ELR (cell line): ENCODE results near the gene CELA1.
"Not testable (repeated sequence)": the region's sequence is repeated elsewhere in the genome, so short reads cannot be mapped to it uniquely, and the experiment has no call there.

ENCODE experiments used
- DNase-seq: peaks from one replicate; pipeline ENCODE4 v3.0.0-alpha.2; 2015; ENCODE audit warnings: low read depth

The CELA1 gene

DNA sequence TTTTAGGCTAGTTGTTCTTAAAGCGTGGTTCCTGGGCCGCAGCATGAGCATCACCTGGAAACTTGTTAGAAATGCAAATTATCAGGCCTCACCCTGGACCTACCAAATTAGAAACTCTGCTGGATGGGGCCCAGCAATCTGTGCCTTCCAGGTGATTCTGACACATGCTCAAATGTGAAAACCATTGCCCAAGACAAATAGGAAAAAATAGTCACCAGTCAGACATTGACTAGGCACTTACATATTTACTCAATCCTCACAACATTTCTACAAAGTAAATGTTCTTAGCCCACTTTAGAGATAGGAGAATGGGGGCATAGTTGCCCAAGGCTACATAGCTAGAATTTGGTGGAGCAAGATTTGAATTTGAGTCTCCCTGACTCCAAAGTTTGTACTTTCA is 3.3 kb downstream of the CELA1 start:
- DNase-seq = no peak

DNA sequence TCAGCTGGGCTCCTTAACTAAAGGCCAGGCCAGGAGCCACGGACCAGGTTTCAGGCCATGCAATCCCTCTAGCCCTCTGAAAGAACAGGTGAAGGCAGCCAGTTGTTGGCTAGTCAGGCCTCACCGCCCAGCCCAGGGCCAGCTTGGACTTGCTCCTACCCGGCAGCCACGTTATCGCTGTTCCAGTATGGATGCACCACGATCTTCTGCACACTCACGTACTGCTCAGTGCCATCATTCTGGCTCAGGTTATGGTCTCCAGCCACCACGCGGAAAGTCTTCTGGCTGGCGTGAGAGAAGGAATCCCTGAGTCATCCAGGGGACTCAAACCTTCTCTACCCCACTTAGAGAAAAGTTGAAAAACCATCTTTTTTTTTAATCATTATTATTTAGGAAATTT is 4.1 kb downstream of the CELA1 start:
- no peak for DNase-seq

- peak; percentile 81 for DNase-seq
Observed at GRCh38 chr12:51341251-51342007, 5.0 kb downstream of the CELA1 start.

- no peak for DNase-seq
Observed at GRCh38 chr12:51339750-51340149, 6.7 kb downstream of the CELA1 start.

DNA sequence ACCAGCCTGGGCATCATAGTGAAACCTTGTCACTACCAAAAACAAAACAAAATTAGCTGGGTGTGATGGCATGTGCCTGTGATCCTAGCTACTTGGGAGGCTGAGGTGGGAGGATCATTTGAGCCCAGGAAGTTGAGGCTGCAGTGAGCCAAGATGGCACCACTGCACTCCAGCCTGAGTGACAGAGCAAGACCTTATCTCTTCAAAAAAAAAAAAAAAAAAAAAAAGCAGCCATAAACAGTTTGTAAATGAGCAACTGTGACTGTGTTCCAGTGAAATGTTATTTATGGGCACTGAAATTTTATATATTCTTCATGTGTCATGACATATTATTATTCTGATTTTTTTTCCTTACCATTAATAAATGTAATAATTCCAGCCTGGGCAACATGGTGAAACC is 9.1 kb downstream of the CELA1 start:
- DNase-seq = not testable (repeated sequence)

- DNase-seq = no peak
Observed at GRCh38 chr12:51335931-51336330, 10.5 kb downstream of the CELA1 start.

GRCh38 chr12:51334764-51335163 is 11.7 kb downstream of the CELA1 start:
- peak; percentile 37 for DNase-seq

DNA sequence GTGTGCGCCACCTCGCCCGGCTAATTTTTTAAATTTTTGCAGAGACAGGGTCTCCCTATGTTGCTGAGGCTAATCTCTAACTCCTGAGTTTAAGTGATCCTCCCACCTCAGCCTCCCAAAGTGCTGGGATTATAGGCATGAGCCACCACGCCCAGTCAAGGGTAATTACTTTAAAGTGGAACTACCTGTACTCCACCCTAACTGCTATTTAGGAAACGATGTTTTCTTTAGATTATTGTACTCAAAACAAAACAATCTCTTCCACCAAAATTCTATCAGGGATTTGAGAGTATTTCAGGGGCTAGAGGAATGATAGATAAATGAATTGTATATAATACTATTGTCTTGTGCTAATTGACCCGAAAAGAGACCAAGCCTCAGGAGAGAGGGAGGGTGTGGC is 12.9 kb downstream of the CELA1 start:
- no peak for DNase-seq

GRCh38 chr12:51330186-51330585 is 16.3 kb downstream of the CELA1 start:
- no peak for DNase-seq

DNA sequence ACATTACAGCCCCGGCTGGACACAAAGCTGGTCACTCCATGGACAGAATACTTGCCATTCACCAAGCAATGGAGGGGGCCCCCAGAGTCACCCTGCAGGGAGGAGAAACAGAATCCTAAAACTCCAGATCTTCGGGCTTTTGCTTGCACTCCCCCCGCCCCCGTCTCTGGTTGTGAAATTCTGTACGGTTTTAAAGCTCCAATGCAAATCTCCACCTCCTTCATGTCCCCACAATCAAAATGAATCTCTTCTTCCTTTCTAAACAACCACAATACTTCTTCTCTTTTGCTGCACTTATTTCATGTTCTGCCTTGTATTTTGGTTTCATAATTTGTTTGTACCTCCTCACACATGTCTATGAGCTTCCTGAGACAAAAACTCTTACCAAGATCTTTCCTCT is 16.7 kb downstream of the CELA1 start:
- no peak for DNase-seq

- no peak for DNase-seq
Observed at GRCh38 chr12:51328587-51328986, 17.9 kb downstream of the CELA1 start.

DNA sequence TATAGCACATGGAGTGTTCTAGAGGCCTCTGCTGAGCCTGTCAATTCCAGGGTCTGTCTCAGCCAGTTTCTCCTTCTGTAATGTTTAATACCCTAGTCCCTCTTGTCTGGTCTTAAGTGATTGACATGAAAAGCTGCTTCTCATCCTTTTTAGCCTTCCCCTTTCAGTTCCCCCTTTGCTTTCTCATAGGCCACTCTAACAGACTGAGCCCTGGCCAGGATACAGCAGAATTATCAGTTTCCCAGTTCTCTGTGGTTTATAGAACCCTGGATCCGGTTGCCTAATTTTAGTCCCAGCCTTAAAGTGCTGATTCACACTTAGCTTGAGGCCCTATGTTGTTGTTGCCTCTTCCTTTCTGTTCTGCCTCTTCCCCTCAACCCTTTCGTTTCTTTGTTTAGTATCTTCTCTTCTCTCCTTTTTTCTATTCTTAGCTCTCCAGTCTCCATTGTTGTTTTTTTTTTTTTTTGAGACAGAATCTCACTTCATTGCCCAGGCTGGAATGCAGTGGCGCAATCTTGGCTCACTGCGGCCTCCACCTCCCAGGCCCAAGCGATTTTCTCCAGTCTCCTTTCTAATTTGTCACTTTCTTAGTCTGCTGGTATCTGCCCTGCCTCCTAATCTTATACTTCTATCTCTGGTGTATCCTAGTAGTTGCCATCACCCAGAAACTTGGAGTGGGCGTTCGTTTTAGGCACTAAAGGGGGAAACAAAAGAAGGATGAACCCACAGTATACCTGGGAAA is 19.6 kb downstream of the CELA1 start:
- peak; percentile 56 for DNase-seq

GRCh38 chr12:51324953-51325352 is 21.5 kb downstream of the CELA1 start:
- no peak for DNase-seq

DNA sequence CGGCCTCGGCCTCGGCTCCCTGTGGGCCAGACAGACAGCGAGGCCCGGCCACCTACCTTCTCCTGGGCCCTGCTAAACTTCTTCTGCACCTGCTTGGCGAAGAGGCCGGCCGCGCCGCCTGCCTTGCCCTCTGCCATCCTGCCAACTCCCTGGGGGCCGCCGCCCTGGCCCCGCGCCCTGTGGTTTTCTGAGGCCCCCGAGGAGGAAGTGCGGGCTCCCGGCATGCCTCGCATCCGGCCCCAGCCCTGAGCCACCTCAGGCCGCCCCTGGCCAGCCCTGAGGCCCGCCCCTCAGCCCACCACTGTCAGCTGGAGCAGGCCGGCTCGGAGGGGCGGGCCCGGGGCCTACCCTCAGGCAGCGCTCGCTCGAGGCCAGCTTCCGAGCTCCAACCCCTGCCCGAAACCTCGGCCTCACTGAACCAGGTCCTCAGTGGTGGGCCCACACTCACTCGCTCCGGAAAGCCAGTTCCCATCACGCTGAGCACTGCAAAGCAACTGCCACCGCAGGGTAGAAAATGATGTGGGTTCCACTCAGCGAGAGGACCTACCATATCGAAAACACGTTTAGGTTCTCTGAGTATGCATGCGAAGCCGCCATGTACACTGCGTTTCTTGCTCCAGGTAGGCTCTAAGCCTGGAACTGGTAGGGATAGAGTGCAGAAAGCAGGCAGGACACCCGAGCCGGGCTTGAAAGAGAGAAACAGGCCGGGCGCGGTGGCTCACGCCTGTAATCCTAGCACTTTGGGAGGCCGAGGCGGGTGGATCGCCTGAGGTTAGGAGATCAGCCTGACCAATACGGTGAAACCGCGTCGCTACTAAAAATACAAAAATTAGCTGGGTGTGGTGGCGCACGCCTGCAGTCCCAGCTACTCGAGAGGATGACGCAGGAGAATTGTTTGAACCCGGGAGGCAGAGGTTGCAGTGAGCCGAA is 22.2 kb downstream of the CELA1 start, which contains the start of gene BIN2:
Gene BIN2, minus strand, starts transcription at position 209 of the 930 bp plus-strand sequence. Its CDS starts 72 bp downstream, at position 137.
- no peak for DNase-seq

DNA sequence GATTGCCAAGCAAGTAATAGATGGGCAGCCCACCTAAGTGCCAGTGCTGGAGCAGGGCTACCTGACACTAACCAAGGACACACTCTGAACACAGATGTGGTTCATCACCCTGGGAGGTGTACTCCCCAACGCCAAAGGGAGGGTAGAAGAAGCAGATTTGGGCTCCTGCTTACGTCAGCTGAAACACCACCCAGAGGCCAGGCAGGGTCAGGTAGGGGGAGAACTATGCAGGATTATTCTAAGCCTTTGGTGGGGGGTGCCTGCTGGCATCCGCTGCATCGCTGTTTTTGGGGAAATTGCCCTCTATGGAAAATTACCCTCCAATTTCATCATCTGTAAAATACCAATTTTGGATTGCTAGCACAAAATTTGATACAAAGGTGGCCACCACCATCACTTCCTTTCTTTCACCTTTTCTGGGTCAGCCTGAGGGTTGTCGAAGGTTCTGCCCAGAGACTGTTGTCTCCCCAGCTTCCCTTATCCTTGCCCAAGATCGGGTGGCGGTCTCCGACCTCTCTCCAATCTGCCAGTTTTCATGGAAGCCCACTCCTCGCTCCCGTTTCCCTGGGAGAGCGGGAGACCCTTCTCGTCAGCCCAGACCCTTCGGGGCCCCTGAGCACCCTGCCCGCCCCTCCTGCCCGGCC is 23.0 kb downstream of the CELA1 start:
- no peak for DNase-seq

GRCh38 chr12:51322452-51322851 is 24.0 kb downstream of the CELA1 start:
- no peak for DNase-seq

DNA sequence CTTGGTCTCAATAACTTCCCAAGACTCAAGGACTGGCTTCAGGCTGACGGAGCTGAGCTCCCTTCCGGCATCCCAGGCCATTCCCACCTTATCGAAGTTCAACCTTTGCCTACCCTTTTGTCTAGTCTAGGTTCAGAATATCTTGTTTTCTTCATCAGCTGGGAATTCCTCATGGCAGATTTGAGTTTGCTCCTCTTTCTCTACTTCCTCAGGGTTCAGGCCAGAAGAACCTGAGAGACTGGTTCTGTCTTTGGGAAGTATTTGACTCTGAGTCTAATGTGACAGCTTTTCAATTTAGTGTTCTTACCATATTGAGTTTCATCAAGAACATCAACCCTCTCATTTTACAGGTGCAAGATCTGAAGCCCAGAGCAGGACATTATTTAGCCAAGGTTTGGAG is 24.6 kb downstream of the CELA1 start:
- no peak for DNase-seq

DNA sequence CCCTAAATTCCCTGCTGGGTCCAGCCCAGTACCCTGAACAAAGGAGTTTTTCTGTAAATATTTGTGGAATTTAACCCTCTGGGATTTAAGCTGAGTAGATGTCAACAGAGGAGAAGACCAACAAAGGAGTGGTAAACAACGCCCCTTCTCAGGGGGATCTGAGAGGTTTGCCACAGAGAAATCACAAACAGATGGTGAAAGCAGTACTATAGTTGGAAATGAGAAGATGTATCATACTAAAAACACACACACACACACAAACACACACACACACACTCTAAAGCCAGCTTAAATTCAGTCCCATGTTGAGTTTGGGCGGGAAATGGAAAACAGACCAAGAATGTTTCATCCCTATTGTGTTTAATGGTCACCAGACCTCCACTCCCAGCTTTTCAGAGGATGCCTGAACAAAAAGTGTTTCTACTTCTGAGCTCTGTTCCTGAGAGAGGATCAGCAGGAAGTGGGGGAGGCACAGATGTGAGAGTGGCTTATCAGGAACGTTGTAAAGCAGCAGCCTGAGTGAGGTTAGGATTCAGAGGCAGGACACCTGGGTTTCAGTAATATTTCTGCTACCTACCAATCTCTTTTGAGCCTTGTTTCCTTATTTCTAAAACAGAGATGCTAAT is 25.7 kb downstream of the CELA1 start:
- DNase-seq = no peak

DNA sequence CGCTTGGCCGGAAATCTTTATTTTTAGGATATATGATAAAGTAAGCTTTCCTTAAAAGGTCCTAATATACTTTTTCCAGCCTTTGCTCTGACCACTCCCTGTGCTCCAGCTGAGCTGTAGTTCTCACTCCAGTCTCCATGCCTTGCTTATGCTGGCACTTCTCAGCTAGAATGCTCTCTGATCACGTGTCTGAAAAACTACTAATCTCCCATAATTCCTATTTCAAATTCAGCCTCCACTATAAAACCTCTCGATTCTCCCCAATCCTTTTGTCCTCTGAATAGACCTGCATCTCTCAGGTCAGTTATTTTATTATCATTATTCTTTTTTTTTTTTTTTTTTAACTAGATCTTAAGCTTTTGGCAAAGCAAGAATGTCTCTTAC is 26.2 kb downstream of the CELA1 start:
- no peak for DNase-seq

GRCh38 chr12:51318846-51319599 is 27.5 kb downstream of the CELA1 start:
- no peak for DNase-seq
